Subcutaneous abdominal adipose tissue (tissue), 5 donors: ENCODE measurements around the gene IL23A.

Experiments
- H3K27ac ChIP-seq: one replicate; pipeline ENCODE4 v1.7.0; 2013; ENCODE audit warnings: low read depth, mild to moderate bottlenecking, inconsistent platforms, low read length, moderate library complexity
- H3K27me3 ChIP-seq, 5 donors: one replicate each; pipeline ENCODE4 v1.7.0; 2013; ENCODE audit warnings: low read length in 5 of 5, inconsistent platforms in 1 of 5; ENCODE audit not compliant: control insufficient read depth in 5 of 5, insufficient read depth in 4 of 5
- H3K36me3 ChIP-seq, 5 donors: one replicate each; pipeline ENCODE4 v1.7.0; 2013; ENCODE audit warnings: low read length in 5 of 5; ENCODE audit not compliant: control insufficient read depth in 5 of 5, insufficient read depth in 5 of 5
- H3K4me1 ChIP-seq, 5 donors: one replicate each; pipeline ENCODE4 v1.7.0; 2013; ENCODE audit warnings: low read length in 5 of 5, mild to moderate bottlenecking in 3 of 5, moderate library complexity in 1 of 5; ENCODE audit not compliant: control insufficient read depth in 5 of 5, insufficient read depth in 5 of 5
- H3K4me3 ChIP-seq, 5 donors: one replicate each; pipeline ENCODE4 v1.7.0; 2013; ENCODE audit warnings: low read length in 5 of 5, low read depth in 1 of 5
- H3K9ac ChIP-seq, 5 donors: one replicate each; pipeline ENCODE4 v1.7.0; 2013; ENCODE audit warnings: low read length in 5 of 5, mild to moderate bottlenecking in 4 of 5, moderate library complexity in 3 of 5
- H3K9me3 ChIP-seq, 5 donors: one replicate each; pipeline ENCODE4 v1.7.0; 2013; ENCODE audit warnings: low read length in 5 of 5; ENCODE audit not compliant: control insufficient read depth in 5 of 5
- donor health status: healthy.
- donor health status: healthy.
- donor health status: healthy.
- donor health status: healthy.
- donor health status: healthy.

The IL23A gene

DNA sequence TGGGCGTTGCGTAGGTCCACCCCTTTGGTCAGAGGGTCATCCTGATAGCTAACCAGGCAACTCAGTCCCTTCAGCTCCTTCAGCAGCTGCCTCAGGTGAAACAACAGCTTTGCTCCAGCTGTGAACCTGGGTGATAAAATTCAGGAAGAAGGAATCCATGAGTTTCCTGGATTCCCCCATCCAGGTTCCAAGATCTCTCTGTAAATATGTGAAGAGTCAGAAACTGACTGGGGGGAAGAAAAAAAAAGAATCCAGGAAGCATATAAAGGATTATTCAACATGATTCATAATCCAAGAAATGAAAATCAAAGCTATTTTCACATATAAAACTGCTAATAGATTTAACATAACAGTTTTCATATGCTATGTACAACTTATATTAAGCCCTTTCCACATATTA lies 12.6 kb downstream of the IL23A start:
- H3K27me3 ChIP-seq, result no peaks in the 10 kb centered on the region
- H3K9ac ChIP-seq, result no peak overlapping the region
- no peaks in the 10 kb centered on the region for H3K4me1 ChIP-seq
- no peaks in the 10 kb centered on the region for H3K9me3 ChIP-seq
- H3K27ac ChIP-seq, result no peak overlapping the region
- no peak overlapping the region for H3K4me3 ChIP-seq
- peaks cover 20 to 93% (median 88%) of the 10 kb centered on the region in 5 donors for H3K36me3 ChIP-seq

DNA sequence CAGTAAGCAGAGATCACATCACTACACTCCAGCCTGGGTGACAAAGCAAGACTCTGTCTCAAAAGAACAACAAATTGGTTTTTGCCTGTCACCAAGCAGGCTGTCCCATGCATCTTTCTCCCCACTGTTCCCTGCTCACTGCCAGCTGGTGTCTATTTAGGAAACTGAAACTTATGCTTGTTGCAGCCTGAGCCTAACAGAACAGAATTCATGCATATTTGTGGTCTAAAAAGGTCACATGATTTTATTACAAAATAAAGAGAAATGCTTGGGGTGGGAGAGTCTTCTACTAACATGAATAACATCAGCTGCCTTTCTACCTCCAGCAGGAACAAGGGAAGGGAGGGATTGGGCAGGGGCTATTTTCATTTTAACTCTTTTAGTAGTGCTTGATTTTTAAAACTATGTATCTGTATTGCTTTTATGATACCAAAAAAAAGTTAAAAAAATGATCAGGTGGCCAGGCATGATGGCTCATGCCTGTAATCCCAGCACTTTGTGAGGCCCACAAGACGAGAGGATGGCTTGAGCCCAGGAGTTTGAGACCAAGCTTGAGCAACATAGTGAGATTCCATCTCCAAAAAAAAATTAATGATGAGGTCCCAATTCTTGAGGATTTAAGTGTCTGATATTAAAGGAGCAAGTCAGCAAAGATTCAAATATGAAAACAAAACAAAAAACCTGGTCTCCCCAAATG lies 20.3 kb downstream of the IL23A start:
- Histone ChIP-seq H3K36me3 (peaks cover 6 to 27% (median 25%) of the 10 kb centered on the region in 5 donors), H3K4me1 (peaks cover 2 to 30% (median 24%) of the 10 kb centered on the region in 5 donors), H3K27ac (peak overlapping the region; percentile 88), H3K9me3 (no peaks in the 10 kb centered on the region), H3K9ac (peak overlapping the region; percentile 75 to 96 (median 90)), H3K4me3 (peak overlapping the region; percentile 69 to 99 (median 97)), H3K27me3 (no peaks in the 10 kb centered on the region)

DNA sequence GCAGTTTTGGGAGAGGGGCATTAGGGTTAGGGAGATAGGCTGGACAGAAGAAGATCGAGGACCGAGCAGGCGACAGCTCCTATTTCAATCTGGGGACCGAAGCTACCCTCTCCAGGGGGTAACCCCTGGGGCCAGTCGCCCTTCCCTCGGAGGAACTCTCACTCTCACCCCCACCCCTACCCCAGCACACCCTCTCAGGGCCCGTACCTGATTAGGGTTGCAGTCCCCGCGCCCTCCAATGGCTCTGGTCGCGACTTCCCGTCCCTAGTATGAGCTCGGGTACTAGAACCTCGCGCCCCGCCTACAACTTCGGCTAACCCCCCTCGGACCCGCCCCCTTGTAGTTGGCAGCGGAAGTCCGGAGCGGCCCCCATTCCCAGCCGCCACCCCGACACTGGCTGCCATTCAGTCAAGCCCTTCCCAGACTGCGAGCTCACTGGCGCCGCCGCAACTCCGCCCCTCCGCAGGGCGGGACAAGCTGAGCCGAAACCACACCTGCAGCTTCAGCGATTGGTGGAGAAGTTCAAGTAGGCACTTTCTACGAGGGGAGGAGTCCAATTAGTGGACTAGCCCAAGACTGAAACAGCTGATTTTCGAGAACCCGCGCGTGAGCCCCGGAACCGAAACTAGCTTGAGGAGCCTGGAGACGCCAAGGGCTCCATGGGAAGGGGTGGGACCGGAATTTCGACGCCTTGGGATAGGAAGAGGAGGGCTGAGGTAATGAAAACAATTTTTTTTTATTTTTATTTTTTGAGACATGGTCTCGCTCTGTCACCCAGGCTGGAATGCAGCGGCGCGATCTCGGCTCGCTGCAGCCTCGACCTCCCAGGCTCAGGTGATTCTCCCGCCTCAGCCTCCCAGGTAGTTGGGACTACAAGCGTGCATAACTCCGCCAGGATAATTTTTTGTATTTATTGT lies 21.4 kb downstream of the IL23A start, which contains the start of gene STAT2:
Gene STAT2, minus strand, starts transcription at position 257 of the 917 bp plus-strand sequence. CDS start 3,536 bp downstream, outside the sequence.
- Histone ChIP-seq H3K4me1 (peaks cover 2 to 30% (median 24%) of the 10 kb centered on the region in 5 donors), H3K9ac (peak within 1 kb of the TSS; percentile 75 to 96 (median 90)), H3K36me3 (peaks cover 6 to 16% (median 13%) of the 10 kb centered on the region in 5 donors), H3K27me3 (no peaks in the 10 kb centered on the region), H3K9me3 (no peaks in the 10 kb centered on the region), H3K4me3 (peak within 1 kb of the TSS; percentile 69 to 99 (median 97)), H3K27ac (peak within 1 kb of the TSS; percentile 90)

DNA sequence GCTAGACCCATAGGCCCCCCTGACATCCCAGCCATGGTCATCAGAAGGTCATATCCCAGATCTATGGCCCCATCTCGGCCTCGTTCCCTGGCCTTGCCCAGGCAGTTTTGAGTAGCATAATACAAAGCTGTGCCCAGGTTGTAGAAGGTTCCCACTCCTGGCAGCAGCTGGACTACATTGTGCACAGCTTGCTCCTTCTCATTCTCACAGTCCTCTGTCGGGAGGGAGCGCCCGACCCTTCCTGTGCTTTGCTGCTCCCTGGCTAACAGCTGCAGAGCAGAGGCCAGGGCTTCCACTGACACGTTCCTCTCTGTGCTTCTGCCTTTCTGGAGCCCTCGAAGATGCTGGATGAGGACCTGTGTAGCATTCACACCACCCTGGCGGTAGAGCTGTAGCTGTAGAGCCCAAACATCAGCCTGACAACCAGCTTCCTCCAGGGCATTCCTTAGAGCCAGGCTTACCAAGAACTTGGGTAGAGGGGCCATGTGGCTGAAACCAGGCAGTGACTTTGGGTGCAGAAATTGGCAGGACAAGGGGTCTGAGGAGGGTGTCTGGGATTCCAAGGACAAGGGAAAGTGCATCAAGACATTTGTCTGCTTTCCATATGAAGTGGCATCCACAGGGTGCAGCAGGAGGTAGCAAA lies 22.9 kb downstream of the IL23A start:
- Histone ChIP-seq H3K4me1 (peaks cover 2 to 30% (median 24%) of the 10 kb centered on the region in 5 donors), H3K9me3 (no peaks in the 10 kb centered on the region), H3K36me3 (peaks cover 0 to under 1% (median 0%) of the 10 kb centered on the region in 5 donors), H3K4me3 (no peak overlapping the region), H3K27ac (no peak overlapping the region), H3K9ac (no peak overlapping the region), H3K27me3 (no peaks in the 10 kb centered on the region)

DNA sequence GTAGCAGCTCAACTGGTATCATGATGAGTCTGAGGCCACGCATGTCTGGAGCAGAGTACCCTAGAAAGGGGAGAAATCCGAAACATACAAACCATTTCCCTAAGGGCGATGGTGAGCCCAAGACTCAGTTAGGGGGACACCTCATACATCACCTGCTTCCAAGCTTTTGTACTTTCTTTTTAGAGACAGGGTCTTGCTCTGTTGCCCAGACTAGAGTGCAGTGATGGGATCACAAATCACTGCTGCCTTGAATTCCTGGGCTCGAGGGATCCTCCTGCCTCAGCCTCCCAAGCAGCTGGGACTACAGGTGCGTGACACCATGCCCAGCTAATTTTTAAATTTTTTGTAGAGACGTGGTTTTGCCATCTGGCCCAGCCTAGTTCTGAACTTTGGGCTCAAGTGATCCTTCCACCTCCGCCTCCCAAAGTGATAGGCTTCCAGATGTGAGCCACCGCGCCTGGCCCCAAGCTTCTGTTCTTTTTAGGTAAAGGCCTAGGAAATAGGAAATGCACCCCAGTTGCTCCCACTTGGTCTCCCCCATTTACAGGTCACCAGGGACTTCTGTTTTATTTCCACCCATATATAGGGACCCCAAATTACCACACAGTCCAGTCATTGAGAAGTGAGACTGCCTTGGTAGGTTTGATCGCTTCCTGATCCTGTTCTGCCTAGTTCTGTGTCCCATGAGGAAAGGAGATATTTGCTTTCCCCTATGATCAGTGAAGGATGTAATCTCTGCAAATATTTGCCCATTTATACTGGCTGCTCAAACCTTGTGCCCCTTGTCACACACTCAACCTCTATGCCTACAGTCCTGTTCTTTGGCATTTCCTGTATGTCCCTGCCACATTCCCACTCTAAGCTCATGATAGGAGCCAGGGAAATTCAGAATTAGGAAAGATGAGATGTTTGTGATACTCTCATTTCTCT lies 23.7 kb downstream of the IL23A start, which contains the start of gene APOF:
Gene APOF, minus strand, starts transcription at position 728 of the 930 bp plus-strand sequence. Its CDS starts 112 bp downstream, at position 616.
- Histone ChIP-seq H3K4me1 (peaks cover 2 to 30% (median 24%) of the 10 kb centered on the region in 5 donors), H3K27ac (no peak within 1 kb of the TSS), H3K9ac (no peak within 1 kb of the TSS), H3K4me3 (no peak within 1 kb of the TSS), H3K36me3 (no peaks in the 10 kb centered on the region), H3K9me3 (no peaks in the 10 kb centered on the region), H3K27me3 (no peaks in the 10 kb centered on the region)

DNA sequence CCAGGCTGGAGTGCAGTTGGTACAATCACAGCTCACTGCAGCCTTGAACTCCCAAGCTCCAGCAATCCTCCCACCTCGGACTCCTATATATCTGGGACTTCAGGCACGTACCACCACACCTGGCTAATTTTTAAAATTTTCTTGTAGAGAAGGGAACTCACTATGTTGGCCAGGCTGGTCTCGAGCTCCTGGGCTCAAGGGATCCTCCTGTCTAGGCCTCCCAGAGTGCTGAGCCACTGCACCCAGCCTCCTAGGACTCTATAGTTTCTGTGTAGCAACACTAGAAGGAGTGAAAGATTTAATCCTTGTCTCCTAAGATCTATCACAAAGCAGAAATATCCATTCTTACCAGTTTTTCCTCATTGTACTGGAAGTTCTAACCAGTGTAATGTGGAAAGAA lies 28.3 kb downstream of the IL23A start:
- Histone ChIP-seq H3K4me3 (no peak overlapping the region), H3K36me3 (no peaks in the 10 kb centered on the region), H3K27ac (no peak overlapping the region), H3K27me3 (no peaks in the 10 kb centered on the region), H3K4me1 (no peaks in the 10 kb centered on the region), H3K9me3 (no peaks in the 10 kb centered on the region), H3K9ac (no peak overlapping the region)

DNA sequence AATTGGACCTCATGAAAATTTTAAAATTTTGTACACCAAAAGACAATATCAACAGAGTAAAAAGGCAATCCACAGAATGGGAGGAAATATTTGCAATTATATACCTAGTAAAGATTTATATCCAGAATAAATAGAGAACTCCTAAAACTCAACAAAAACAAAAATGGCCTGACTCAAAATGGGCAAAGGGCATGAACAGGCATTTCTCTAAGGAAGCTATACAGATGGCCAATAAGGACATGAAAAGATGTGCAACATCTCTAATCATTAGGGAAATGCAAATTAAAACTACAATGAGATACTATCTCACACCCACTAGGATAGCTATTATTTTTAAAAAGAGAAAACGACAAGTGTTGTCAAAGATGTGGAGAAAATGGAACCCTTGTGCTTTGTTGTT lies 34.8 kb downstream of the IL23A start:
- Histone ChIP-seq H3K4me1 (peaks cover 0 to 5% (median 0%) of the 10 kb centered on the region in 5 donors), H3K27me3 (no peaks in the 10 kb centered on the region)

DNA sequence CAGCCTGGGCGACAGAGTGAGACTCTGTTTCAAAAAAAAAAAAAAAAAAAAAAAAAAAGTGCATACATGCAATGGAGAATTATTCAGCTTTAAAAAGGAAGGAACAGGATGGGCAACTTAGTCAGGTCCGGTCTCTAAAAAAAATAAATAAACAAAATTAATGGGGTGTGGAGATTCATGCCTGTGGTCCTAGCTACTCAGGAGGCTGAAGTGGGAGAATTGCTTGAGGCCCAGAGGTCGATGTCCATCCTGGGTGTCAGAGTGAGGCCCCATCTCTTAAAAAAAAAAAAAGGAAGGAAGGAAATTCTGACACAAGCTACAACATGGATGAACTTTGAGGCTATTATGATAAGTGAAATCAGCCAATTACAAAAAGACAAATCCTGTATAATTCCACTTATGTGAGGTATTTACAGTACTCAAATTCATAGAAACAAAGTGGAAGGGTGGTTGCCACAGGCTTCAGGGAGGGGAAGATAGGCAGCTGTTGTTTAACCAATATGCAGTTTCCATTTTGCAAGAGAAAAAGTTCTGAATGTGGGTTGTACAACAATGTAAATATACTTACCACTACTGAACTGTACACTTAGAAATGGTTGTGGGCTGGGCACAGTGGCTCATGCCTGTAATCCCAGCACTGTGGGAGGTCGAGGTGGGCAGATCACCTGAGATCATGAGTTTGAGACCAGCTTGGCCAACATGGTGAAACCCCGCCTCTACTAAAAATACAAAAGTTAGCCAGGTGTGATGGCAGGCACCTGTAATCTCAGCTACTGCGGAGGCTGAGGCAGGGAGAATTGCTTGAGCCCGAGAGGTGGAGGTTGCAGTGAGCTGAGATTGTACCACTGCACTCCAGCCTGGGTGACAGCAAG lies 36.3 kb downstream of the IL23A start:
- no peak overlapping the region for H3K9ac ChIP-seq
- H3K4me1 ChIP-seq, result peaks cover 0 to 5% (median 0%) of the 10 kb centered on the region in 5 donors
- no peaks in the 10 kb centered on the region for H3K36me3 ChIP-seq
- H3K27me3 ChIP-seq, result no peaks in the 10 kb centered on the region
- no peak overlapping the region for H3K4me3 ChIP-seq
- no peak overlapping the region for H3K27ac ChIP-seq
- H3K9me3 ChIP-seq, result no peaks in the 10 kb centered on the region

More for the DNA sequence above, 34.8 kb downstream of the IL23A start:
- H3K27ac ChIP-seq, result no peak overlapping the region
- H3K9ac ChIP-seq, result no peak overlapping the region
- H3K36me3 ChIP-seq, result no peaks in the 10 kb centered on the region
- no peaks in the 10 kb centered on the region for H3K9me3 ChIP-seq
- no peak overlapping the region for H3K4me3 ChIP-seq
